ENCODE measurements around the gene AHCYL2. TPM values are rescaled to one million over a fixed set of nuclear protein-coding genes. Genes with fewer than 3 reads are reported as not detected.

The AHCYL2 gene
- total RNA-seq, 1 experiment from 2014 or later: 20.2 TPM

DNA sequence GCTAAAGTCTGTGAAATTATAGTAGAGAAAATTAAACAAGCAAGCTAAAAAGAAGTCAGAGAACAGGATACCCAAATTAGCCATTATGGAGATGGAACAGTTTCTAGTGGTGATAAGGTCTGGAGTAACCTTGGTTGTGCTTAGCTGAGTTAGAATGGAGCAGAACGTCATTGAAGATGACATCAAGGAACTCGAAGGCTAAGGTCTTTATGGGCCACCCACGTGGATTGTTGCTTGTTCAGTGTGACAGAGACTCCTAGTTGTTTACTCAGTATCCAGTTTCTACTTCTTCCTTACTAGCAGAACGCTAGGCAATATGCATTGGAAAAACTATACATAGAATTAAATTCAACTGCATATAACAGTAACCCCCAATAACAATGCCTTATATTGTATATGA is 39.7 kb downstream of the AHCYL2 start:
- no peak overlapping the region for H3K27ac ChIP-seq (ENCODE audit: low read length)
- H3K36me3 ChIP-seq (ENCODE audit: control insufficient read depth, insufficient read depth, low read length): no peaks in the 10 kb centered on the region
- ChIA-PET POLR2A (interaction anchor here (0.6 kb wide), 1 partner anchor 452 kb away, joined by 8 read pairs; no protein-coding TSS in a partner anchor), CTCF (no interaction called here)
- in situ Hi-C loops (cut with HindIII; ENCODE audit: low pct_unique_long_range_greater_than_20kb, low sequenced_read_pairs) (no loop called here), intact Hi-C loops (cut with micrococcal nuclease; ENCODE audit: unreplicated experiment) (no loop called here)
- BruUV-seq (replicated peaks): no TSS peak
- DNase-seq (ENCODE audit: low read depth, low spot score): no peak
- no peak for TF ChIP-seq SIN3A (IDR thresholded peaks at IDR 0.05; ENCODE audit: borderline replicate concordance, insufficient read depth, low read depth, low read length)
- no peak for TF ChIP-seq TCF7L2 (IDR thresholded peaks at IDR 0.05; ENCODE audit: low read depth, low read length)
- no peak for TF ChIP-seq POLR2AphosphoS5 (IDR thresholded peaks at IDR 0.05; ENCODE audit: low read depth, low read length)
- TF ChIP-seq, protein P1, sequence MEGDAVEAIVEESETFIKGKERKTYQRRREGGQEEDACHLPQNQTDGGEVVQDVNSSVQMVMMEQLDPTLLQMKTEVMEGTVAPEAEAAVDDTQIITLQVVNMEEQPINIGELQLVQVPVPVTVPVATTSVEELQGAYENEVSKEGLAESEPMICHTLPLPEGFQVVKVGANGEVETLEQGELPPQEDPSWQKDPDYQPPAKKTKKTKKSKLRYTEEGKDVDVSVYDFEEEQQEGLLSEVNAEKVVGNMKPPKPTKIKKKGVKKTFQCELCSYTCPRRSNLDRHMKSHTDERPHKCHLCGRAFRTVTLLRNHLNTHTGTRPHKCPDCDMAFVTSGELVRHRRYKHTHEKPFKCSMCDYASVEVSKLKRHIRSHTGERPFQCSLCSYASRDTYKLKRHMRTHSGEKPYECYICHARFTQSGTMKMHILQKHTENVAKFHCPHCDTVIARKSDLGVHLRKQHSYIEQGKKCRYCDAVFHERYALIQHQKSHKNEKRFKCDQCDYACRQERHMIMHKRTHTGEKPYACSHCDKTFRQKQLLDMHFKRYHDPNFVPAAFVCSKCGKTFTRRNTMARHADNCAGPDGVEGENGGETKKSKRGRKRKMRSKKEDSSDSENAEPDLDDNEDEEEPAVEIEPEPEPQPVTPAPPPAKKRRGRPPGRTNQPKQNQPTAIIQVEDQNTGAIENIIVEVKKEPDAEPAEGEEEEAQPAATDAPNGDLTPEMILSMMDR (IDR thresholded peaks at IDR 0.05): no peak
- TF ChIP-seq, protein P2, sequence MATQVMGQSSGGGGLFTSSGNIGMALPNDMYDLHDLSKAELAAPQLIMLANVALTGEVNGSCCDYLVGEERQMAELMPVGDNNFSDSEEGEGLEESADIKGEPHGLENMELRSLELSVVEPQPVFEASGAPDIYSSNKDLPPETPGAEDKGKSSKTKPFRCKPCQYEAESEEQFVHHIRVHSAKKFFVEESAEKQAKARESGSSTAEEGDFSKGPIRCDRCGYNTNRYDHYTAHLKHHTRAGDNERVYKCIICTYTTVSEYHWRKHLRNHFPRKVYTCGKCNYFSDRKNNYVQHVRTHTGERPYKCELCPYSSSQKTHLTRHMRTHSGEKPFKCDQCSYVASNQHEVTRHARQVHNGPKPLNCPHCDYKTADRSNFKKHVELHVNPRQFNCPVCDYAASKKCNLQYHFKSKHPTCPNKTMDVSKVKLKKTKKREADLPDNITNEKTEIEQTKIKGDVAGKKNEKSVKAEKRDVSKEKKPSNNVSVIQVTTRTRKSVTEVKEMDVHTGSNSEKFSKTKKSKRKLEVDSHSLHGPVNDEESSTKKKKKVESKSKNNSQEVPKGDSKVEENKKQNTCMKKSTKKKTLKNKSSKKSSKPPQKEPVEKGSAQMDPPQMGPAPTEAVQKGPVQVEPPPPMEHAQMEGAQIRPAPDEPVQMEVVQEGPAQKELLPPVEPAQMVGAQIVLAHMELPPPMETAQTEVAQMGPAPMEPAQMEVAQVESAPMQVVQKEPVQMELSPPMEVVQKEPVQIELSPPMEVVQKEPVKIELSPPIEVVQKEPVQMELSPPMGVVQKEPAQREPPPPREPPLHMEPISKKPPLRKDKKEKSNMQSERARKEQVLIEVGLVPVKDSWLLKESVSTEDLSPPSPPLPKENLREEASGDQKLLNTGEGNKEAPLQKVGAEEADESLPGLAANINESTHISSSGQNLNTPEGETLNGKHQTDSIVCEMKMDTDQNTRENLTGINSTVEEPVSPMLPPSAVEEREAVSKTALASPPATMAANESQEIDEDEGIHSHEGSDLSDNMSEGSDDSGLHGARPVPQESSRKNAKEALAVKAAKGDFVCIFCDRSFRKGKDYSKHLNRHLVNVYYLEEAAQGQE (IDR thresholded peaks at IDR 0.05; ENCODE audit: insufficient read depth in 1 of 2, low read depth in 2 of 2, low read length in 1 of 2): no peak
- H3K9me3 ChIP-seq (ENCODE audit: control insufficient read depth, insufficient read depth, low read depth, low read length): no peaks in the 10 kb centered on the region
- no peaks in the 10 kb centered on the region for H3K27me3 ChIP-seq (ENCODE audit: control insufficient read depth, insufficient read depth, low read length)
- no peak for ATAC-seq
- no peak overlapping the region for H3K4me3 ChIP-seq (ENCODE audit: low read depth in 2 of 2, low read length in 2 of 2)
- no peaks in the 10 kb centered on the region for H3K4me1 ChIP-seq (ENCODE audit: control insufficient read depth, insufficient read depth, low read length)

DNA sequence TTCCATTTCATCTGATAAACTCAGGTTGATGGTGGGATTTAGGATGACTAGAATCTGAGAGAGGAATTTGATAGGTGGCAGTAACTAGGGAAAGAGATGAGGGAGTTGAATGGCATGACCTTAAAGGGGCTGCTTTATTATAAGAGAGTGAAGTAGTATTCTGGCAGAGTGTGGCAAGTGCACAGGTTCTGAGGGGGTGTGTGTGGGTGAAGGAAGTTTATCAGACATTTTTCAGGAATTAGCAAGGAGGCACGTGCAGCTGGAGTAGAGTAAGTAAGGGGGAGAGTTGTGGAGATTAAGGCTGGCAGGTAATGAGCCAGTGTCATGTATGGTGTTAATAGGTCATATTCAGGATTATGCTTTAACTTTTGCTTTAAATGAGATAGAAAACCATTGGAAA is 40.5 kb downstream of the AHCYL2 start:
- no peaks in the 10 kb centered on the region for H3K9me3 ChIP-seq (ENCODE audit: control insufficient read depth, insufficient read depth, low read depth, low read length)
- DNase-seq (ENCODE audit: low read depth, low spot score) (no peak), ATAC-seq (no peak)
- intact Hi-C loops (cut with micrococcal nuclease; ENCODE audit: unreplicated experiment) (no loop called here), in situ Hi-C loops (cut with HindIII; ENCODE audit: low pct_unique_long_range_greater_than_20kb, low sequenced_read_pairs) (no loop called here)
- ChIA-PET POLR2A (no interaction called here), CTCF (no interaction called here)
- no peaks in the 10 kb centered on the region for H3K36me3 ChIP-seq (ENCODE audit: control insufficient read depth, insufficient read depth, low read length)
- TF ChIP-seq SIN3A (IDR thresholded peaks at IDR 0.05; ENCODE audit: borderline replicate concordance, insufficient read depth, low read depth, low read length) (no peak), TCF7L2 (IDR thresholded peaks at IDR 0.05; ENCODE audit: low read depth, low read length) (no peak), POLR2AphosphoS5 (IDR thresholded peaks at IDR 0.05; ENCODE audit: low read depth, low read length) (no peak)
- TF ChIP-seq, protein P1 (IDR thresholded peaks at IDR 0.05): no peak
- TF ChIP-seq, protein P2 (IDR thresholded peaks at IDR 0.05; ENCODE audit: insufficient read depth in 1 of 2, low read depth in 2 of 2, low read length in 1 of 2): no peak
- no TSS peak for BruUV-seq (replicated peaks)
- H3K4me3 ChIP-seq (ENCODE audit: low read depth in 2 of 2, low read length in 2 of 2): no peak overlapping the region
- no peaks in the 10 kb centered on the region for H3K27me3 ChIP-seq (ENCODE audit: control insufficient read depth, insufficient read depth, low read length)
- H3K4me1 ChIP-seq (ENCODE audit: control insufficient read depth, insufficient read depth, low read length): no peaks in the 10 kb centered on the region
- no peak overlapping the region for H3K27ac ChIP-seq (ENCODE audit: low read length)
